Measurements from ENCODE around the gene CARD18. TPM values are rescaled to one million over a fixed set of nuclear protein-coding genes. Genes with fewer than 3 reads are reported as not detected.

CARD18 gene
- total RNA-seq, 1 experiment from 2014 or later: not detected

DNA sequence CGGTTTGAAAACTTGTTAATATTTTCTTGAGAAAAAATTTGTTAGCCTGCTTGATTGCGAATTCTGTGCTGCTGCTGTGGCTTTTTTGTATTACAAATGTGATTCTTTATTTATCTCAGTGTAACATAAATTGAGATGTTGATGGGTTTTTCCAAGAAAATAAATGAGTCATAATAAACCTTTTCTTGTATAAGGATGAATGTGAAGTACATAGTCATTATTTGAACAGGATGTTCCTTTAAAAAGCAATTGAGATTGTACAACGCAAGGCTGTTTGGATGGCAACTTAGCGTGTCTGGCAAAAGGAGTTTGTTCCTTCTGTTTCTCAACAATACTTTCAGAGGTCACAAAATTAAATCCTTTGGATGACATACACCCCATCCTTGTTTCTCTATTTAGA lies 24.6 kb upstream of the CARD18 start:
- Mint-ChIP-seq H3K4me1 (no peaks in the 10 kb centered on the region), H3K36me3 (no peaks in the 10 kb centered on the region), H3K27ac (no peak overlapping the region), H3K27me3 (ENCODE audit: low read depth) (no peaks in the 10 kb centered on the region), H3K9me3 (peaks cover 9% of the 10 kb centered on the region), H3K4me3 (no peak overlapping the region)
- ATAC-seq: no peak
- no peak for DNase-seq (ENCODE audit: low spot score)
- TF ChIP-seq ZNF138 (CRISPR knock-in tag; conservative IDR thresholded peaks at IDR 0.05) (no peak), ZNF219 (CRISPR knock-in tag; IDR thresholded peaks at IDR 0.05; ENCODE audit: borderline replicate concordance) (no peak), ZNF263 (CRISPR knock-in tag; IDR thresholded peaks at IDR 0.05; ENCODE audit: low read depth) (no peak)
- TF ChIP-seq, protein P1, sequence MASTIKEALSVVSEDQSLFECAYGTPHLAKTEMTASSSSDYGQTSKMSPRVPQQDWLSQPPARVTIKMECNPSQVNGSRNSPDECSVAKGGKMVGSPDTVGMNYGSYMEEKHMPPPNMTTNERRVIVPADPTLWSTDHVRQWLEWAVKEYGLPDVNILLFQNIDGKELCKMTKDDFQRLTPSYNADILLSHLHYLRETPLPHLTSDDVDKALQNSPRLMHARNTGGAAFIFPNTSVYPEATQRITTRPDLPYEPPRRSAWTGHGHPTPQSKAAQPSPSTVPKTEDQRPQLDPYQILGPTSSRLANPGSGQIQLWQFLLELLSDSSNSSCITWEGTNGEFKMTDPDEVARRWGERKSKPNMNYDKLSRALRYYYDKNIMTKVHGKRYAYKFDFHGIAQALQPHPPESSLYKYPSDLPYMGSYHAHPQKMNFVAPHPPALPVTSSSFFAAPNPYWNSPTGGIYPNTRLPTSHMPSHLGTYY (CRISPR knock-in tag; IDR thresholded peaks at IDR 0.05): no peak
- TF ChIP-seq, protein P2, sequence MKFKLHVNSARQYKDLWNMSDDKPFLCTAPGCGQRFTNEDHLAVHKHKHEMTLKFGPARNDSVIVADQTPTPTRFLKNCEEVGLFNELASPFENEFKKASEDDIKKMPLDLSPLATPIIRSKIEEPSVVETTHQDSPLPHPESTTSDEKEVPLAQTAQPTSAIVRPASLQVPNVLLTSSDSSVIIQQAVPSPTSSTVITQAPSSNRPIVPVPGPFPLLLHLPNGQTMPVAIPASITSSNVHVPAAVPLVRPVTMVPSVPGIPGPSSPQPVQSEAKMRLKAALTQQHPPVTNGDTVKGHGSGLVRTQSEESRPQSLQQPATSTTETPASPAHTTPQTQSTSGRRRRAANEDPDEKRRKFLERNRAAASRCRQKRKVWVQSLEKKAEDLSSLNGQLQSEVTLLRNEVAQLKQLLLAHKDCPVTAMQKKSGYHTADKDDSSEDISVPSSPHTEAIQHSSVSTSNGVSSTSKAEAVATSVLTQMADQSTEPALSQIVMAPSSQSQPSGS (CRISPR knock-in tag; IDR thresholded peaks at IDR 0.05; ENCODE audit: borderline replicate concordance, low read depth): no peak
- TF ChIP-seq, protein P3, sequence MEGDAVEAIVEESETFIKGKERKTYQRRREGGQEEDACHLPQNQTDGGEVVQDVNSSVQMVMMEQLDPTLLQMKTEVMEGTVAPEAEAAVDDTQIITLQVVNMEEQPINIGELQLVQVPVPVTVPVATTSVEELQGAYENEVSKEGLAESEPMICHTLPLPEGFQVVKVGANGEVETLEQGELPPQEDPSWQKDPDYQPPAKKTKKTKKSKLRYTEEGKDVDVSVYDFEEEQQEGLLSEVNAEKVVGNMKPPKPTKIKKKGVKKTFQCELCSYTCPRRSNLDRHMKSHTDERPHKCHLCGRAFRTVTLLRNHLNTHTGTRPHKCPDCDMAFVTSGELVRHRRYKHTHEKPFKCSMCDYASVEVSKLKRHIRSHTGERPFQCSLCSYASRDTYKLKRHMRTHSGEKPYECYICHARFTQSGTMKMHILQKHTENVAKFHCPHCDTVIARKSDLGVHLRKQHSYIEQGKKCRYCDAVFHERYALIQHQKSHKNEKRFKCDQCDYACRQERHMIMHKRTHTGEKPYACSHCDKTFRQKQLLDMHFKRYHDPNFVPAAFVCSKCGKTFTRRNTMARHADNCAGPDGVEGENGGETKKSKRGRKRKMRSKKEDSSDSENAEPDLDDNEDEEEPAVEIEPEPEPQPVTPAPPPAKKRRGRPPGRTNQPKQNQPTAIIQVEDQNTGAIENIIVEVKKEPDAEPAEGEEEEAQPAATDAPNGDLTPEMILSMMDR (IDR thresholded peaks at IDR 0.05): no peak
- ChIA-PET CTCF (no interaction called here), POLR2A (no interaction called here)

DNA sequence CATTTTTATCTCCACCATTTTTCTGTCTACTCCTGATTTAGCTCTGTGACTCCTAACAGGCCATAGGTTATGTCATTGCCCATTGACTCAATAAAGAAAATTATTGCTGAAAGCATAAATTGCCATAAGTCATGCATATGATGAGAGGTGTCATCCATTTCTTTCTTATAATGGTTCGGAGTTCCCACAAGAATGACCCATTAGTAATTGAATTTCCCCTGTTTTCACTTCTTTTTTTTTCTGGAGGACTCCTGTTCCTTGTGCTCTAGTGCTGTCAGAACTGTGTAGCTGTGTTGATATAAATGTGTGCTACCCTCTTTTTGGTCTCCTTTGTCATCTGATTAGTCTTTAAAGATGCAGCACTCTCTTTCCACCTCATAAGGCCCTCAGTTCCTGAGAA lies 22.9 kb upstream of the CARD18 start:
- CTCF ChIA-PET: no interaction called here
- peaks cover 9% of the 10 kb centered on the region for H3K9me3 Mint-ChIP-seq
- H3K27ac Mint-ChIP-seq: no peak overlapping the region
- POLR2A ChIA-PET: no interaction called here
- ATAC-seq: no peak
- no peaks in the 10 kb centered on the region for H3K27me3 Mint-ChIP-seq (ENCODE audit: low read depth)
- TF ChIP-seq, protein P4, sequence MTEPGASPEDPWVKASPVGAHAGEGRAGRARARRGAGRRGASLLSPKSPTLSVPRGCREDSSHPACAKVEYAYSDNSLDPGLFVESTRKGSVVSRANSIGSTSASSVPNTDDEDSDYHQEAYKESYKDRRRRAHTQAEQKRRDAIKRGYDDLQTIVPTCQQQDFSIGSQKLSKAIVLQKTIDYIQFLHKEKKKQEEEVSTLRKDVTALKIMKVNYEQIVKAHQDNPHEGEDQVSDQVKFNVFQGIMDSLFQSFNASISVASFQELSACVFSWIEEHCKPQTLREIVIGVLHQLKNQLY (CRISPR knock-in tag; IDR thresholded peaks at IDR 0.05): no peak
- TF ChIP-seq ZBTB21 (CRISPR knock-in tag; IDR thresholded peaks at IDR 0.05; ENCODE audit: borderline replicate concordance) (no peak), ZNF219 (CRISPR knock-in tag; IDR thresholded peaks at IDR 0.05; ENCODE audit: borderline replicate concordance) (no peak)
- TF ChIP-seq, protein P5, sequence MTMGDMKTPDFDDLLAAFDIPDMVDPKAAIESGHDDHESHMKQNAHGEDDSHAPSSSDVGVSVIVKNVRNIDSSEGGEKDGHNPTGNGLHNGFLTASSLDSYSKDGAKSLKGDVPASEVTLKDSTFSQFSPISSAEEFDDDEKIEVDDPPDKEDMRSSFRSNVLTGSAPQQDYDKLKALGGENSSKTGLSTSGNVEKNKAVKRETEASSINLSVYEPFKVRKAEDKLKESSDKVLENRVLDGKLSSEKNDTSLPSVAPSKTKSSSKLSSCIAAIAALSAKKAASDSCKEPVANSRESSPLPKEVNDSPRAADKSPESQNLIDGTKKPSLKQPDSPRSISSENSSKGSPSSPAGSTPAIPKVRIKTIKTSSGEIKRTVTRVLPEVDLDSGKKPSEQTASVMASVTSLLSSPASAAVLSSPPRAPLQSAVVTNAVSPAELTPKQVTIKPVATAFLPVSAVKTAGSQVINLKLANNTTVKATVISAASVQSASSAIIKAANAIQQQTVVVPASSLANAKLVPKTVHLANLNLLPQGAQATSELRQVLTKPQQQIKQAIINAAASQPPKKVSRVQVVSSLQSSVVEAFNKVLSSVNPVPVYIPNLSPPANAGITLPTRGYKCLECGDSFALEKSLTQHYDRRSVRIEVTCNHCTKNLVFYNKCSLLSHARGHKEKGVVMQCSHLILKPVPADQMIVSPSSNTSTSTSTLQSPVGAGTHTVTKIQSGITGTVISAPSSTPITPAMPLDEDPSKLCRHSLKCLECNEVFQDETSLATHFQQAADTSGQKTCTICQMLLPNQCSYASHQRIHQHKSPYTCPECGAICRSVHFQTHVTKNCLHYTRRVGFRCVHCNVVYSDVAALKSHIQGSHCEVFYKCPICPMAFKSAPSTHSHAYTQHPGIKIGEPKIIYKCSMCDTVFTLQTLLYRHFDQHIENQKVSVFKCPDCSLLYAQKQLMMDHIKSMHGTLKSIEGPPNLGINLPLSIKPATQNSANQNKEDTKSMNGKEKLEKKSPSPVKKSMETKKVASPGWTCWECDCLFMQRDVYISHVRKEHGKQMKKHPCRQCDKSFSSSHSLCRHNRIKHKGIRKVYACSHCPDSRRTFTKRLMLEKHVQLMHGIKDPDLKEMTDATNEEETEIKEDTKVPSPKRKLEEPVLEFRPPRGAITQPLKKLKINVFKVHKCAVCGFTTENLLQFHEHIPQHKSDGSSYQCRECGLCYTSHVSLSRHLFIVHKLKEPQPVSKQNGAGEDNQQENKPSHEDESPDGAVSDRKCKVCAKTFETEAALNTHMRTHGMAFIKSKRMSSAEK (CRISPR knock-in tag; IDR thresholded peaks at IDR 0.05; ENCODE audit: borderline replicate concordance): no peak
- TF ChIP-seq, protein P6, sequence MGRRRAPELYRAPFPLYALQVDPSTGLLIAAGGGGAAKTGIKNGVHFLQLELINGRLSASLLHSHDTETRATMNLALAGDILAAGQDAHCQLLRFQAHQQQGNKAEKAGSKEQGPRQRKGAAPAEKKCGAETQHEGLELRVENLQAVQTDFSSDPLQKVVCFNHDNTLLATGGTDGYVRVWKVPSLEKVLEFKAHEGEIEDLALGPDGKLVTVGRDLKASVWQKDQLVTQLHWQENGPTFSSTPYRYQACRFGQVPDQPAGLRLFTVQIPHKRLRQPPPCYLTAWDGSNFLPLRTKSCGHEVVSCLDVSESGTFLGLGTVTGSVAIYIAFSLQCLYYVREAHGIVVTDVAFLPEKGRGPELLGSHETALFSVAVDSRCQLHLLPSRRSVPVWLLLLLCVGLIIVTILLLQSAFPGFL (CRISPR knock-in tag; IDR thresholded peaks at IDR 0.05; ENCODE audit: borderline replicate concordance): no peak
- DNase-seq (ENCODE audit: low spot score): no peak
- H3K36me3 Mint-ChIP-seq: no peaks in the 10 kb centered on the region
- H3K4me1 Mint-ChIP-seq: no peaks in the 10 kb centered on the region
- H3K4me3 Mint-ChIP-seq: no peak overlapping the region

DNA sequence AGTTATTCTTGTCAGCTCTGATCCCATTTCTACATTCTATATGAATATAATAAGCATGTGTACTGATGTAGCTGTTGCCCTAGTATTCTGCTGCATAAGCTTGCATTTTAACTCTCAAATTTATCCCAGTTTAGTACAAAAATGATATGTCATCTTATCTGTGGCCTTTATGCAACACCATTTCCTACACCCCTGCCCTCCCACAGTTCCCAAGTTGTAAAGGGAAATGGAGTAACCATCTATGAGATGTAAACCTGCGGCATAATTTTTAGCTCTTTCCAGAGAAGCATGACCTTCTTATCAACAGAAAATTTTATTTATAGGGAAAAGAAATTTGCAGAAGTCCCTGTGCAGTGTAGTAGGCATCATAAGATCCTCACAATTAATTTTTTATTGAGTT lies 18.9 kb upstream of the CARD18 start:
- Mint-ChIP-seq H3K4me1 (peaks cover 9% of the 10 kb centered on the region), H3K36me3 (no peaks in the 10 kb centered on the region), H3K27me3 (ENCODE audit: low read depth) (no peaks in the 10 kb centered on the region), H3K9me3 (peaks cover 19% of the 10 kb centered on the region), H3K4me3 (no peak overlapping the region), H3K27ac (no peak overlapping the region)
- ATAC-seq (no peak), DNase-seq (ENCODE audit: low spot score) (no peak)
- ChIA-PET POLR2A (no interaction called here), CTCF (no interaction called here)
- TF ChIP-seq ETV6 (CRISPR knock-in tag; IDR thresholded peaks at IDR 0.05) (no peak), NFATC4 (CRISPR knock-in tag; IDR thresholded peaks at IDR 0.05) (no peak)

Measured in WTC11 (cell line).